Hepatic stellate cell (primary cell): ENCODE results near the gene AK8.

ENCODE experiments used
- DNase-seq: peaks from one replicate; pipeline ENCODE4 v3.0.0; 2011; ENCODE audit warnings: low spot score

AK8 gene

DNA sequence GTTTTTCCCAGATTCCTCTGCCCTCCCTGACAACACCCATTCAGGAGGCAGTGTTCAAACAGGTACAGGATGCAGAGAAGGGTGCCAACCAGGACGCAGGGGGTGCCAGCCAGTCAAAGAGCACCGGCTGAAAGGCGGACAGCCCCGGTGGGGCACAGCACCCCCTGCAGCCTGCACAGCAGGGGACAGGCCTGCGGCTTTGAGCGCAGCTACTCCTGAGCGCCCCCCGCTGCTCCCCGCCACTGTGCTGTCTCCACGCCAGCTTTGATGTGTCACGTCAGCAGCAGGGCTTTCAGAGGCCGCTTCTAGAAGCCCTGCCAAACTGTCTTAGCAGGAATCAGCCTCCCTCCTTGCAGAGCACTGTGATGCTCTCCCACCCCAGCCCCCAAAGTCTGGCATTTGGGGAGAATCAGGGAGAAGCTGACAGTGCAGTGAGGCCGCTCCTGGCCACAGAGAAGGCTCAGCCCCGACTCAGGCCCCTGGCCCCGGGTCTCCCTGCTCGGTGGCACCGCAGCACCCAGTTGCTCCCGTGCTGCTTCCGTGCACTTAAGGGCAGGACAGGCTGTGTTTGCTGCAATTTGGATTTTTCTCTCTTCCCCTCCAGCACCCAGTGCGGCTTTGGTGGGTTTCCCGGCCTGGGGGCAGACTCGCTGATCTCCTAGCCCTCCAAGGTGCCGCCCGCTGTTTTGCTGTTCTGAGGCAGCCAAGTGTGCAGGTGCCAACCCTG, 20.3 kb downstream of the AK8 start:
- no peak for DNase-seq

DNA sequence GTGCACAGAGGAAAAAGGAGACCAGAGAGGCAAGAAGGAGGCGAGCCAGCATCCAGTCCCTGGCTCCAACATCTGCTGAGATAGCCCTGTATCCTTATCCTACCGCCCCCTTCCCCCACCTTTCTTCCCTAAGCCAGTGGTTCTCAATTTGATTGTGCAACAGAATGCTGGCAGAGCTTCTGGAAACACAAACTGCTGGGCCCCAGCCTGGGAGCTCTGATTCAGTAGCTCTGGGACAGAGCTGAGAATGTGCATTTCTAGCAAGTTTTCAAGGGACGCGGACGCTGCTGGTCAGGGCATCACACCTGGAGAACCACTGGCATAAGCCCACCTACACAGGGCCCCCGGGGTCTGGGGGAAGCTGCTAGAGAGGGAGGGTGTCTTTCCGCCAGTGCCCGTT, 21.1 kb downstream of the AK8 start:
- no peak for DNase-seq

GRCh38 chr9:132855904-132856303, 22.2 kb downstream of the AK8 start:
- no peak for DNase-seq

- no peak for DNase-seq
Measured at GRCh38 chr9:132854832-132855231, 23.3 kb downstream of the AK8 start.

GRCh38 chr9:132853482-132853881, 24.6 kb downstream of the AK8 start:
- no peak for DNase-seq

DNA sequence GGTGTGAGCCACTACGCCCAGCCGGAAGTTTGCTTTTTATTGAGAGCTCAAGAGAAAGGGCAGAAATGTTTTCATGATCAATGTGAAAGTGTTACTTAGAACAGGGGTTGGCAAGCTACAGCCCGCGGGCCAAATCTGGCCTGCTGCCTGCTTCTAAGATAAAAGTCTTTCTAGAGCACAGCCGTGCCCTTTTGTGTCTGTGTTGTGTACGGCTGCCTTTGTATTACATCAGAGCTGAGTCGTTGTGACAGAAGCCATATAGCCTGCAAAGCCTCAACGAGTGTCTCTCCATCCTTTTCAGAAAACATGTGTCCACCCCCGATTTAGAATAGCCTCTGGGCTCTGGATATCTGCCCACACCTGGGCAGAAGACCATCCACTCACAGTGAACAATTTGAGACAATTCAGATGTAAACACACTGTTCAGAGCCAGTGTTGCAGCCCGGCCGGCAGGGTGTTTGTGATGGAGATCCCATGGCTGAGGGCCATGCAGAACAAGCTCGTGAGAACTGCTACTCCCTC, 28.8 kb downstream of the AK8 start:
- DNase-seq, result no peak

GRCh38 chr9:132846918-132847515, 31.1 kb downstream of the AK8 start:
- DNase-seq, result no peak

DNA sequence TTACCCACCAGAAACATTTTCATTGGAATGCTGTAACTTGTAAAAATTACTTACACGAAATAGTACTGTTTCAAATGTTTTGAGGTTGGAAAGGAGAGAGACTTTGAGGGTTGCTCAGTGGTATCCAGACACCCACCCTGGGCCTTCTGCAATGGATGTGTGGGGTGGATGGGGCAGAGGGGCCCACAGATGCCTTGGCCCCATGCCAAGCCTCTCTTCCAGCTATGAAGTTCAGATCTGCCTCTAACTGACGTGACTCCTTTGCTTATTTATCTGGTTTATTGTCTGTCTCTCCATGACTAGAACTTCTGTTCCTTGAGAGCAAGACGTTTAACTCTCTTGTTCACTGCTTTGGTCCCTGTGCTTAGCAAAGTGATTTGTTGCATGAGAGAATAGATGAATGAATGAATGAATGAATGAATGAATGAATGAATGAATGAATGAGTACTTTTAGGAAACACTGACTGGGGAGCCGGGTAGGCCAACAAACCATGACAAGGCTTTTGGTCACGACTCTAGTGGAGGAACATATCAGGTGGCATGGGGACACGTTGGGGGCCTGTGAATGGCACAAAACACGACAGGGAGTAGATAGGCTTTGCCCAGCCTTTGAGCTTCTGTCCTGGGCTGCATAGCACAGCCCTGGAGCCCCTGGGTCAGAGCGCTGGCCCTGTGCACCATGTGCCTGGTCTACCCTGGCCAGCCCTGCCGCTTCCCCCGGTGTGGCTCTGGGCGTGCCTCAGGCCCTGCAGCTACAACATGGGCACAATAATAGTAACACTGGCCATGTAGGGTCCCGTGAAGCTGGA, 31.8 kb downstream of the AK8 start:
- DNase-seq, result no peak

DNA sequence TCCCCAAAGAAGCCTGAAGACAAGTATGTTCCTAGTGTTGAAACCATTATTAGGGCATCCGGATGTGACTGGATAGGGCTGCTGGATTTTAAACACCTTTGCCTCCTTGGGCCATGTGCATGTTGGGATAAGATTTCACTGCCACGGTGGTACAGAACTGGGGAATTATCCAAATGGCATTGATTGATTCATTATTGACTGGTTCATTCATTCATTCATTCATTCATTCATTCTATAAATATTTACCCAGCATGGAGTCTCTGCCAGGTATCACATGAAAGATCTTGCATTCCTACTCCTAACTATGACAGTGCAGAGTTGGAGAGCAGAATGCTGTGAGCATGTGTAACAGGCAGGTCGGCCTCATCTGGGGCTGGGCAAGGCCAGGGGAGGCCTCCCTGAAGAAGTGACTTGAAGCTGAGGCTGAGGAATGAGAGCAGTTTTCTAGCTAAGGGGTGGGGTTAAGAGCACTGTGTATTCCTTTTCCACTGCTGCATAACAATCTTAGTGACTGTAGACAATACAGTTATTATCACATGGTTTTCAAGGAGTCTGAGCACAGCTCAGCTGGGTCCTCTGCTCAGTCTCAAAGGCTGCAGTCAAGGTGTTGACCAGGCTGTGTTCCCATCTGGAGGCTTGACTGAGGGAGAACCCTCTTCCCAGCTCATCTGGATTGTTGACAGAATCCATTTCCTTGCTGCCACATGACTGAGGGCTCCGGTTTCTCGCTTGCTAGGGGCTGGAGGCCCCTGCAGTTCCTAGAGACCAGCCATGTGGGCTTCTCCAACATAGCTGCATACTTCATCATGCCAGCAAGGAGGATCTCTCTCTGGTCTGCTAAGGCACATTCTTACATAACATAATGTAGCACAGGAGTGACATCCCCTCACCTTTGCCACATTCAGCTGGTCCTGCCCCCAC, 35.7 kb downstream of the AK8 start:
- DNase-seq, result no peak

- DNase-seq, result no peak
Measured at GRCh38 chr9:132840980-132841379, 37.1 kb downstream of the AK8 start.

DNA sequence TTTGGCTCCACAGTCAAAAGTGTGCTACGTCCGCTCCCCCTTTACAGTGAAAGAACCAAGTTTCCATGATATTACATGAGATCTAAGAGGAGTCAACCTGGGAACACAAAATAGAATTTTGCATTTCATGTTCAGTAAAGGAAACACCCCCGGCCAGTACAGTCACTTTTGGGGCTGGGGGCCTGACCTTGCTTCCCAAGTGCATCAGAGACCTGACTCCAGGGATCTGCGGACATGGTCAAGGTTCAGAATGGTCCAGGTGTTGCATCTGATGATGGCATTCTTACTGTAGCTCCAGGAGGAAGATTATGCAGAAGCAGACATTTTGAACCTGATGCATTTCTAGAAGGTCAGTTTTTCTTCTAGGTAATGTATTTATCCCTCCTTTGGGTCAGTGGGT, 39.8 kb downstream of the AK8 start:
- DNase-seq, result no peak

DNA sequence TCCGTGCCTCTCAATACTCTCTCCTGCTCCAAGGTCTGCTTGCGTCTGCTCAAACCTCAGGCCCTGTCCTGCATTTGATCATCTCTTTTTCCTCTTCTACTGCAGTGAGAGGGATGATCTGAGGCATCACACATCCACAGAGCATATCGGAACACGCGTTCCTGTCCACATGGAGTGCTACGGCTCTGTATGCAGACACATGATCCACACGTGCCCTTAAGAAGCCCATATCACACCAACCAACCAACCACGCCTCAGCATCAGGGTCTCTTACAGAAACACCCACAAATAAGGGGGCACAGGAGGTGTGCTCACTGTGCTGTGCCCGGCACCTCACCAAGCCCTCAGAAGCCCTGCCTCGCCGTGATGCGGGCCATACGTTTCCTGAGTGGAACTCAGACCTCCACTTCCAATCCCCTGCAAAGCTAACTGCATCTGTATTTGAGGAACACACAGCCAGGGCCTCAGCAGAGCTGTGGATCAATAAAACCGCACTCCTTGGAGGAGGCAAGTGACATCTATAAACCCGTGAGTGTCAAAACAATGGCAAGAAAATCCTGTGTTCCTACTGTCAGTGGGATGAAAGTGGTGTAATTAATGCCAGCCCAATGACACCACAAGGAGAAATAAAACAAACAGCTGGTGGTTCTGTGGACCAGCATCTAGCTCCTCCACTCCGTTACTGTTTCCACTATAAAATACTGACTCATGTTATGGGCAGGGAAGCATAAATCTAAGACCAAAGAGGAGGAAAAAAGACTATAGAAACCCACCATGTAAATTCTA, 40.4 kb downstream of the AK8 start:
- DNase-seq, result no peak

GRCh38 chr9:132834343-132834742, 43.7 kb downstream of the AK8 start:
- no peak for DNase-seq

GRCh38 chr9:132833550-132834121, 44.4 kb downstream of the AK8 start:
- DNase-seq, result no peak

DNA sequence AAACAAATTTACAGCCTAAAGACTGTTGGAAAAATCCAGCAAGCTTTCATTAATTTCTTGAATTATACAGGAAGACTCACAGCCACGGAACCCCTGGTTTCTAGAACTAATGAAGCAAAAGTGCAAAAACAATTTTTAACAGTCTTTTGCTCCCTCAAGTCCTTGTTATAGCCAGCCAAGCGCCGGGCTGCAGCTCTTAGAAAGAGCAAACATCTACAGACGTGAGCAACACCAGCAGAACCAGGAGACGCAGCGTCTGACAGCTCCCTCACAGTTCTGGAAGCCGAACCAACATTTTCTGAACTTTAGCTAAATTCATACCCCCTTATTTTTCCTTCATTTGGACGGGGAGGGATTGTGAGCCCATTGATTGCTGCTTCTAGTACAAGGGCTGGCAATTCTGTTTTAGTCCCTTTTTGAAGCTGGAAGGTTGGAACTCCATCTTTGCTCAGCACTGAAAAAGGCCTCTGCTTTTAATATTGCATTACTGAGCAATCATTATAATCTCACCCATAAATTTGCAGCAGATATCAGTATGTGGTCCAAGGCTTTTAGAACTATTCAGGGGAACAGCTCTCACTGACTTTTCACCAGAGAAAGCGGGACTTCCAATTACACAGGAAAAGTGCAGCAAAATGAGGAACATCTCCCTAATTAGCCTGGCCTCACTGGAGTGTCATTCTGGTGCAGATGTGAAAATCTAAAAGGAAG, 45.8 kb downstream of the AK8 start:
- no peak for DNase-seq

- no peak for DNase-seq
Measured at GRCh38 chr9:132828201-132828770, 49.8 kb downstream of the AK8 start.

DNA sequence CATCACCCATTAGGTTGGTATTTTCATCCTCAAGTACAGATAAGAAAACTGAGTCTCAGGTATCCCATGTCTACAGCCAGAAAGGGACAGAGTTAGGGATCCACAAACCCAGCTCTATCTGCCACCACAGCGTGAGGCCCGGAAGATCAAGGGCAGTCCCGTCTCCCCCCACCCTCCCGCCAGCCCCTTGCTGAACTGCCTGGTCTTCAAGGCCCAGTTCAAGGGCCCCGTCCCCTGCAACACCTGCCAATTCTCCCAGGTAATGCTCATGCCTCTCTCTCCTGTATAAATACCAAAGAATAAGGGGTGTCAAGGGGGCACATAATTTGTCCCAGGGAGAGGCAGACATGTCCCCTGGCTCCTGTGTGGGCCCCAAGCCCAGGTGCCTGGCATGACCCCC, 50.7 kb downstream of the AK8 start:
- DNase-seq, result no peak

GRCh38 chr9:132826621-132827365, 51.3 kb downstream of the AK8 start:
- DNase-seq, result no peak

DNA sequence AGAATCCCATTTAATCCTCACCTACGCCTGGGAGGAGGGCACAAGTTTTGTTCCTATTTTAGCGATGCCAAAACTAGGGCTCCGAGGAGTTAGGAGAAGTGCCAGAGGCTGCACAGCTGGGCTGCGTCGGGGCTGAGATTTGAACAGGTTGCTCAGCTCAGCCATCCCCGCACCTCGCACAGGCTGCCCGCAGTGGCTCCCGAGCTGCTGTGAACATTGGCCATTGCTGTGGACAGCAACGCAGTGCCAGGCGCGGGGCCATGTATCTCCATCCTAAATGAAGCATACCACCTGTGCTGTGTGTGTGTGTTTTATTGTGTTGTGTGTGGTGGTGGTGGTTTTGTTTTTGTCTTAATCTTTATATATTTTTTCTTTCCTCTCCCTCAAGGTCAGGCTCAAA, 52.0 kb downstream of the AK8 start:
- DNase-seq, result no peak
